WERI-Rb-1 (cell line): ENCODE data around the gene FCER2.
A peak's percentile ranks its signal among the peaks of the same experiment; 100 is the strongest.

Source experiments
- DNase-seq: peaks from one replicate; pipeline ENCODE4 v3.0.0-alpha.2; 2020
- H3K27ac ChIP-seq: fragments of 250-450 bp; sonication (Bioruptor Pico); 2 replicates; pipeline ENCODE4 v1.5.1; 2020; ENCODE audit warnings: mild to moderate bottlenecking, moderate library complexity
- H3K27me3 ChIP-seq: fragments of 250-450 bp; sonication (Bioruptor Pico); 2 replicates; pipeline ENCODE4 v1.5.1; 2021; ENCODE audit warnings: mild to moderate bottlenecking, low read depth, moderate library complexity; ENCODE audit not compliant: insufficient read depth, severe bottlenecking
- H3K36me3 ChIP-seq: fragments of 250-450 bp; sonication (Bioruptor Pico); 2 replicates; pipeline ENCODE4 v1.5.1; 2020; ENCODE audit warnings: mild to moderate bottlenecking, moderate library complexity
- H3K4me3 ChIP-seq: 2 replicates; pipeline ENCODE4 v1.5.1; 2011; ENCODE audit warnings: low read depth, mild to moderate bottlenecking, control low read depth, low read length
- H3K9me3 ChIP-seq: fragments of 250-450 bp; sonication (Bioruptor Pico); 2 replicates; pipeline ENCODE4 v1.5.1; 2021; ENCODE audit warnings: mild to moderate bottlenecking, moderate library complexity; ENCODE audit not compliant: severe bottlenecking
- TF ChIP-seq, protein P1 (sequence below): IDR thresholded peaks from 2 replicates; pipeline ENCODE4 v1.5.1; 2011; ENCODE audit warnings: low read depth, mild to moderate bottlenecking, control low read depth, inconsistent platforms, low read length

FCER2 gene

DNA sequence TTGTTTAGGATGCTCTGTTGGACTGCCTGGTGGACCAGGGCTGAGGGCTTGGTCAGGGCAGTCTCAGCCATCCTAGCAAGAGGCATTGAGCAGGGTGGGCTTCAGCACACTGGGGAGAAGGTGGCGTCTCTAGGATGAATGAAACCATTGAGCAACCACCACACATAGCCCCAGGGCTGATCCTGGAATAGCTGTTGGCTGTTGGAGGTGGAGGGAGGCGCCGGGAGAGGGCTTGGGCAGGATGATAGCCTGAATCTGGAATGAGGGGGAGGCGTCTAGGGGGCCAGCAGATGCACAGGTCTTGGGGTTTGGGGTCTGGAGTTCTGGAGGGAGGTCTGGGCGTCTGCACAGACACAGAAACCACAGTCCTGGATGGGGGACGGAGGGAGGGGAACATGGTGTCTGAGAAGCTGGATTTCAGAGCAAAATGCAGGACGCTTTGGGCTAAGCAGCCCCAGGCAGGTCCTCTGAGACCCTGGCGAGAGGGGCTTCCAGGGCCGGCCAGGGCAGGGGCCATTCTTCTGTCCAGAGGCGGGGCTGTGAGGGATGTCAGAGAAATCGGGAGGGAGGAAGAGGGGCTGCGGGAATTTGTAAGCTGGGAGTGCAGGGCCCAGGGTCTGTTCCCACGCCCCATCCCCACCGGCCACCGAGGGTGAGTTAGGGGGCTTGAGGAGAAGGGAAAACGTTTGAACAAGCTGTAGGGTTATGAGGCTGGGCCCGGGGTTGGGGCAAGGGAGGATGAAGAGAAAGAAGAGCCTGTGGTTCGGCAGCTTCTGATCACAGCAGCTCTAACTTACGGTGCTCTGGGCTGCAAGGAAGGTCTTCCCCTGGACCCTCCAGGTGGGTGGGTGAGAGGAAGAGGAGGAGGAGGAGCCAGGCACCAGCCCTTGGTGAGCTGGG, 16.1 kb downstream of the FCER2 start:
- TF ChIP-seq, protein P1, sequence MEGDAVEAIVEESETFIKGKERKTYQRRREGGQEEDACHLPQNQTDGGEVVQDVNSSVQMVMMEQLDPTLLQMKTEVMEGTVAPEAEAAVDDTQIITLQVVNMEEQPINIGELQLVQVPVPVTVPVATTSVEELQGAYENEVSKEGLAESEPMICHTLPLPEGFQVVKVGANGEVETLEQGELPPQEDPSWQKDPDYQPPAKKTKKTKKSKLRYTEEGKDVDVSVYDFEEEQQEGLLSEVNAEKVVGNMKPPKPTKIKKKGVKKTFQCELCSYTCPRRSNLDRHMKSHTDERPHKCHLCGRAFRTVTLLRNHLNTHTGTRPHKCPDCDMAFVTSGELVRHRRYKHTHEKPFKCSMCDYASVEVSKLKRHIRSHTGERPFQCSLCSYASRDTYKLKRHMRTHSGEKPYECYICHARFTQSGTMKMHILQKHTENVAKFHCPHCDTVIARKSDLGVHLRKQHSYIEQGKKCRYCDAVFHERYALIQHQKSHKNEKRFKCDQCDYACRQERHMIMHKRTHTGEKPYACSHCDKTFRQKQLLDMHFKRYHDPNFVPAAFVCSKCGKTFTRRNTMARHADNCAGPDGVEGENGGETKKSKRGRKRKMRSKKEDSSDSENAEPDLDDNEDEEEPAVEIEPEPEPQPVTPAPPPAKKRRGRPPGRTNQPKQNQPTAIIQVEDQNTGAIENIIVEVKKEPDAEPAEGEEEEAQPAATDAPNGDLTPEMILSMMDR, result no peak
- H3K27ac ChIP-seq, result no peak overlapping the region
- no peak for DNase-seq
- H3K36me3 ChIP-seq, result peaks cover 14% of the 10 kb centered on the region
- H3K27me3 ChIP-seq, result no peaks in the 10 kb centered on the region
- no peaks in the 10 kb centered on the region for H3K9me3 ChIP-seq
- no peak overlapping the region for H3K4me3 ChIP-seq

DNA sequence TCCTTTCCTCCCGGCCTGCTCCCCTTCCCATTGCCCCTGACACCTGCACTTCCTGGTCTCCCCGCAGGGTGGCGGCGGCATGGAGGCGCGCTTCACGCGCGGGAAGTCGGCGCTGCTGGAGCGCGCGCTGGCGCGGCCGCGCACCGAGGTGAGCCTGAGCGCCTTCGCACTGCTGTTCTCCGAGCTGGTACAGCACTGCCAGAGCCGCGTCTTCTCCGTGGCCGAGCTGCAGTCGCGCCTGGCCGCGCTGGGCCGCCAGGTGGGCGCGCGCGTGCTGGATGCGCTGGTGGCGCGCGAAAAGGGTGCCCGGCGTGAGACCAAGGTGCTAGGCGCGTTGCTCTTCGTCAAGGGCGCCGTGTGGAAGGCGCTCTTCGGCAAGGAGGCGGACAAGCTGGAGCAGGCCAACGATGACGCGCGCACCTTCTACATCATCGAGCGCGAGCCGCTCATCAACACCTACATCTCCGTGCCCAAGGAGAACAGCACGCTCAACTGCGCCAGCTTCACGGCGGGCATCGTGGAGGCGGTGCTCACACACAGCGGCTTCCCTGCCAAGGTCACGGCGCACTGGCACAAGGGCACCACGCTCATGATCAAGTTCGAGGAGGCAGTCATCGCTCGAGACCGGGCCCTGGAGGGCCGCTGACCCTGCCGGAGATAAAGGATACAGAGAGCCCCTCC, 19.6 kb downstream of the FCER2 start:
- no peak overlapping the region for H3K4me3 ChIP-seq
- peak overlapping the region; percentile 52 for H3K27ac ChIP-seq

DNA sequence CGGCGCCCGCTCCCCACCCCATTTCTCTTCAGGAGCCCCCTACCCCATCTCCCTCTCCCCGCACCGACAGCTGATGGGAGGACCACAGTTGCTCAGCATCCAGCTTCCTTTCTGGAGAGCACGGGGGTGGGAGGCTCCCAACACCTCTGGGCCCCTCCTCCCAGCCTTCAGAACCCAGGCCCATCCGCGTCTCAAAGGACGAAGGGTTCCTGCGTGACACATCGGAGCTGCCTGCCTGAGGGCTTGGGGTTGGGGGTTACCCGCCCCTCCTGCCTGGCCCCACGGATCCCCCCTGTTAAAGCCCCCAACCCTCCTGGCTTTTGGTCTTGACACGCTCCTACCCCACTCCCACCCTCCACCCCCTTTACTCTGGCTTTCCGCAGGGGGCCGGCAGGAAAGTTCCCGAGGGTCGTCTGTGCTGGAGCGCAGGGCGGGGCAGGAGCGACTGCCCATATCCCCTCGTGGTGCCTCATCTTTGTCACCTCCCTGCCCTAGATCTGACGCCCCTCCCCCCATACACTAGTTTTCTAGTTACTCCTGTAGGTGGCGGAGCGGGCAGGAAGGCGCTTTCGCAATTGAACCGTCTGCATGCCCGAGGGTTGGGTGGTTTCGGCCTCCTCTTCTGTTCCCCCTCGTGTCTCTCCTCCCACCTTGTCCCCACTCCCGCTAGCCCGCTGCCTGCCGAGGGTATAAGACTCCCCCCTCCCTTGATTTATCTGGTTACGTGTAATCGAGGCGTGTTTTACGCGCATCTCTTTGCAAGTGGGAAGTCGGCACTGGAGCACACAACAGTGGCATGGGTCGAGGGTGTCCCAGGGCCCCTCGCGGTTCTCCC, 20.4 kb downstream of the FCER2 start:
- peak; percentile 92 for DNase-seq
- no peaks in the 10 kb centered on the region for H3K27me3 ChIP-seq
- H3K9me3 ChIP-seq, result no peaks in the 10 kb centered on the region
- TF ChIP-seq, protein P1, result peak; percentile 80
- H3K4me3 ChIP-seq, result peak overlapping the region; percentile 94
- peaks cover 14% of the 10 kb centered on the region for H3K36me3 ChIP-seq
- peak overlapping the region; percentile 75 for H3K27ac ChIP-seq

More for the DNA sequence above, 19.6 kb downstream of the FCER2 start:
- no peak for DNase-seq
- Histone ChIP-seq H3K27me3 (no peaks in the 10 kb centered on the region), H3K9me3 (no peaks in the 10 kb centered on the region), H3K36me3 (peaks cover 14% of the 10 kb centered on the region)
- TF ChIP-seq, protein P1, result no peak

DNA sequence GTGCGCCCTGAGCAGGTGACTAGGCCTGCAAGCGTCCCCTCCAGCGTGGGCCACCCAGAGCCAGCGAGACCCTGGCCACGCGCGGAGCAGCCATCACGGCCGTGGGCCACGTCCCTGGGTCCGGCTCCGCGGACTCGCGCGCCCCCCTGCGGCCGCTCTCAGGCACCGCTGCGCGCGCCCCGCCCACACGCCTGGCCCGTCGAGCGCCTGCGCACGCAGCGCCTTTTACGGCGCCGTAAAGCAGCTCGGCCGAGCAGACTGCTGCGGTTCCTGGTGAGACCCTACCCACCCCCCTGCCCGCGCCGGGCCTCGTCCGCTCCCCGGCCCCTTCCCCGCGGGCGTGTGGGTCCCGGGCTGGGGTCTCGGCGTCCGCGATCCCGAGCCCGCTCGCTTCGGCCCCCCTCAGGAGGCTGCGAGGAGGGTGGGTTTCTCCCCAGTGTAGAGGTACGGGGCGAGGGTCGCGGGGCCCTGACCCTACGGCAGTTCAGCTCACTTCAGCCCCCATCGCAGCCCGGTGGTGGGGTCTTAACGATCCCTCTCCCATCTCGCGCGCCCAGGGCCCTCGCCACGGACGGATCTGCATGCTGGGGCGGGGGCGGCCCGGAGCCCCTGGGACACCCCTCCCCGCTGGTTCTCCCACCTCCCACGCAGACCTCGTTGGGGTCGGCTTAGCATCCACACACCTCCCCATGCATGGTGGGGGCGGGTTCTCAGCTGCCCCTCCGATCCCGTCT, 21.2 kb downstream of the FCER2 start, which contains the start of gene TRAPPC5:
TRAPPC5 (plus strand) TSS at position 228 of the 734 bp plus-strand sequence. CDS start 1,421 bp downstream, outside the sequence.
- Histone ChIP-seq H3K9me3 (no peaks in the 10 kb centered on the region), H3K27ac (peak within 1 kb of the TSS; percentile 75), H3K4me3 (peak within 1 kb of the TSS; percentile 94), H3K27me3 (no peaks in the 10 kb centered on the region), H3K36me3 (peaks cover 14% of the 10 kb centered on the region)
- TF ChIP-seq, protein P1, result peak; percentile 85
- DNase-seq, result peak; percentile 85
